Heart left ventricle (tissue), 13 donors: ENCODE data around the gene LUM.

ENCODE experiments used
- POLR2A ChIP-seq, 2 donors: fragments of 450-650 bp; IDR thresholded peaks; one replicate each; pipeline ENCODE4 v1.6.1; 2017; ENCODE audit warnings: antibody characterized with exemption in 2 of 2, mild to moderate bottlenecking in 2 of 2, moderate library complexity in 2 of 2
- TF ChIP-seq, protein P1 (sequence below), 12 donors: fragments of 200-600 bp; sonication (generic) in 4 of 12; IDR thresholded peaks; one replicate each; pipeline versions ENCODE4 v1.5.0 to v1.8.0; 2018 to 2022; ENCODE audit warnings: antibody characterized with exemption in 12 of 12, mild to moderate bottlenecking in 5 of 12
- donor health status: ischemic (EF 13 %, LVEDD 7.1; RV severe dilation, severe dysfunction).
- donor health status: DM: no; HTN: yes; CAD: no.
- donor health status: DM: no; HTN: no; CAD: no.
- donor health status: ischemic (EF 25% LVEDD 6.9; RV normal size, moderate dysfunction).
- donor health status: ischemic (EF 25% LVEDD 5.7; RV mildly dilated, moderate dysfunction).
- donor health status: ischemic (EF 35%, LVEDD 5.7; RV mildly dilated, moderate dysfunction).
- donor health status: nonischemic (EF 11% LVEDD 7.7; RV severe dilation, severe dysfunction).
- donor health status: DM: yes; HTN: yes; CAD: no.
- donor health status: PGD.
- donor health status: ischemic (EF 29% LVEDD 5.4; RV normal size, mild dysfunction).
- donor health status: nonischemic (EF 23%, LVEDD 6.1; RV moderate dilation, normal function).

DNA sequence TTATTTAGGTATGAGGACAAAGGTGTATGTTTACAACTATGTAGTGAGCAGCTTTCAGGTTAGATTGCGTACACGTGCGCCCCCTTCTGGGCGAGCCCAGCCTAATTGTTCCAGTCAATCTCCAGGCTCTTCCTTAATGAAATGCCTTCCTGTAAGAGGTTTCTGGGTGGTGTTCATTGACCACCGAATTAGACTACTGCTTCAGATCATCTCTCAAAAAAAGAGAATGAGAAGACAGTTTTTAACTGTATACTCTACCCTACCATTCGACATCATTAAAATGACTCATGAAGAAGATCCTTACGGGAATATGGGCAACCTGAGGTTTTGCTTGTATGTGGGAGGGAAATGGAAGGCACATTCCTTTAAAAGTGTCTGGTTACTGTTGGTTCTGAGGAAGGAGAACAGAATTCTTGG lies 2.1 kb downstream of the LUM start:
- TF ChIP-seq, protein P1, sequence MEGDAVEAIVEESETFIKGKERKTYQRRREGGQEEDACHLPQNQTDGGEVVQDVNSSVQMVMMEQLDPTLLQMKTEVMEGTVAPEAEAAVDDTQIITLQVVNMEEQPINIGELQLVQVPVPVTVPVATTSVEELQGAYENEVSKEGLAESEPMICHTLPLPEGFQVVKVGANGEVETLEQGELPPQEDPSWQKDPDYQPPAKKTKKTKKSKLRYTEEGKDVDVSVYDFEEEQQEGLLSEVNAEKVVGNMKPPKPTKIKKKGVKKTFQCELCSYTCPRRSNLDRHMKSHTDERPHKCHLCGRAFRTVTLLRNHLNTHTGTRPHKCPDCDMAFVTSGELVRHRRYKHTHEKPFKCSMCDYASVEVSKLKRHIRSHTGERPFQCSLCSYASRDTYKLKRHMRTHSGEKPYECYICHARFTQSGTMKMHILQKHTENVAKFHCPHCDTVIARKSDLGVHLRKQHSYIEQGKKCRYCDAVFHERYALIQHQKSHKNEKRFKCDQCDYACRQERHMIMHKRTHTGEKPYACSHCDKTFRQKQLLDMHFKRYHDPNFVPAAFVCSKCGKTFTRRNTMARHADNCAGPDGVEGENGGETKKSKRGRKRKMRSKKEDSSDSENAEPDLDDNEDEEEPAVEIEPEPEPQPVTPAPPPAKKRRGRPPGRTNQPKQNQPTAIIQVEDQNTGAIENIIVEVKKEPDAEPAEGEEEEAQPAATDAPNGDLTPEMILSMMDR (IDR thresholded peaks at IDR 0.05) = peak; percentile 33 to 85 (median 66)
- no peak for TF ChIP-seq POLR2A (IDR thresholded peaks at IDR 0.05)
